ENCODE measurements around the gene HOXA5.

Gene HOXA5

DNA sequence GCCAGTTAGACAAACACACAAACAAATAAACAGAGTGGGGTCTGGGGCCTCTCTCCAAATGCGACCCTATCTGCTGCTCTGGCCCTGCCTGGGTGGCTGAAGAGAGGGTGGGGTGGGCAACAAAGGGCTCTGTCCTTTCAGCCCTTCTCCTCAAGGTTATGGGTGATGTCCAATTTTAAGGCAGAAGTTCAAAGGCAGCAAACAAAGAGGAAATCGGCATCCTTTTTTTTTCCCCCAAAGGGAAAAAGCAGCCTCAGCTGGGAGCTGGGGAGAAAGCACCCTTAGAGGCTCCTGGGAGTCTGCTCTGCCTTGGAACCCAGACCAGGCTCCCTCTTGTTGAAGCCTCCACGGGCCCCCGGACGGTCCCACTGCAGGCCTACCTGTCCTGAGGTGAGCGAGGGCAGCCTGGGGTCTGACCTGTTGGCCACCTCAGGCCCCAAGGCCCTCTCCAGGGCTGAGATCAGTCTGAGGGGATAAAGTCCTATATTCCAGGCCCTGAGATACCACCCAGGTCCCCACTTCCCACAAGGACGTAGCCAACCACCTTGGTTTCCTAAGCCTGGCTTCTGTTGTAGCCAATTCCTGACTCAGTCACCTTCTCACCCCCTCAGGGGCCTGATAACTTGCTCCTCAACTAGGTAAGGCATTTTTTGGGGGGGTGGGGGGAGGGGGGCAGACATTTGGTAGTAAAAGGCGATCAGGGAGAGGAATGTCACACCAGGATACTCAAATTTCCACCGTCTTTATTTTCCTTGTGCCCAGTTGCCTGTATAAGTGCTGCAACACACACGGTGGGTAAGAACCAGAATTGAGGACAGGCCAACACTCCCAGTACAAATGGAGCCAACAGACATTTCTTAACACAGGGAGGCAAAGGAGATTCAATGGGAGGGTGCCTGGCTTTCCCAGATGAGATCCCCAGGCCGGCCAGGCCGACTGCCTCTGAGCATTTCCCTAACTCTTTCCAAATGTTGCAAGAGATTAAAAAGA, 37.2 kb upstream of the HOXA5 start:
- TF ChIP-seq CTCF (IDR thresholded peaks at IDR 0.05; ENCODE audit: low read depth, low read length), result no peak
- no peak overlapping the region for H3K4me3 ChIP-seq (ENCODE audit: low read depth, low read length)

- TF ChIP-seq CTCF (IDR thresholded peaks at IDR 0.05; ENCODE audit: low read depth, low read length), result peak; percentile 87
- H3K4me3 ChIP-seq (ENCODE audit: low read depth, low read length), result peak overlapping the region; percentile 7; the same call in 1 of the 2 replicates
Observed at GRCh38 chr7:27179503-27180430, 36.3 kb upstream of the HOXA5 start.

GRCh38 chr7:27179030-27179429, 35.5 kb upstream of the HOXA5 start:
- no peak for TF ChIP-seq CTCF (IDR thresholded peaks at IDR 0.05; ENCODE audit: low read depth, low read length)
- no peak overlapping the region for H3K4me3 ChIP-seq (ENCODE audit: low read depth, low read length)

DNA sequence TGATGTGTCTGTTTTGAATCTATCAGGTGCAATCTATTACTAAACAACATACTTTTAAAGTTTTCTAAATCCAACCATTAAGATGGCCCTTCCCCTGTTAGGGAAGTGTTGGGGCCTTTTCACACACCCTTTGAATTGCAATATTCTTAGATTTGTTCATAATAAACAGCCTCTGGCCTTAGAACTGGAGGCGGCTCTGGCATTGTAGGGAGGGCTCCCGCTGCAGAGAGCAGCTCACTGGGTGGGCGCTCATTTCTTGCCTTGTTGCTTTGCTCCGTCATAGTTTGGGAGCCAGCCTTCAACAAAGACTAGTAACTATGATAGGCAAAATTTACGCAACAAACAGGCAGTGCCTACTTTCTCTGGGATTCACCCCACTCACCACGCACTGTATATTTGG, 34.9 kb upstream of the HOXA5 start:
- H3K4me3 ChIP-seq (ENCODE audit: low read depth, low read length), result no peak overlapping the region
- TF ChIP-seq CTCF (IDR thresholded peaks at IDR 0.05; ENCODE audit: low read depth, low read length), result no peak

- no peak for TF ChIP-seq CTCF (IDR thresholded peaks at IDR 0.05; ENCODE audit: low read depth, low read length)
- H3K4me3 ChIP-seq (ENCODE audit: low read depth, low read length), result no peak overlapping the region
Observed at GRCh38 chr7:27177795-27178320, 34.4 kb upstream of the HOXA5 start.

GRCh38 chr7:27176962-27177794, 33.7 kb upstream of the HOXA5 start:
- no peak for TF ChIP-seq CTCF (IDR thresholded peaks at IDR 0.05; ENCODE audit: low read depth, low read length)
- H3K4me3 ChIP-seq (ENCODE audit: low read depth, low read length), result no peak overlapping the region

Measured in WI38 (cell line).